ENCODE data around the gene DOCK10.

DOCK10 gene

GRCh38 chr2:224833986-224834385 lies 208.3 kb downstream of the DOCK10 start:
- peak in 1 of 4 experiments; percentile 16 for DNase-seq

GRCh38 chr2:224832207-224832606 lies 210.1 kb downstream of the DOCK10 start:
- no peak for DNase-seq

- DNase-seq: no peak
Observed at GRCh38 chr2:224831530-224831929, 210.7 kb downstream of the DOCK10 start.

GRCh38 chr2:224820283-224820991 lies 221.8 kb downstream of the DOCK10 start:
- DNase-seq: no peak

- no peak for DNase-seq
Observed at GRCh38 chr2:224819075-224819474, 223.2 kb downstream of the DOCK10 start.

- no peak for DNase-seq
Observed at GRCh38 chr2:224817676-224818075, 224.6 kb downstream of the DOCK10 start.

- DNase-seq: no peak
Observed at GRCh38 chr2:224816816-224817215, 225.5 kb downstream of the DOCK10 start.

- no peak for DNase-seq
Observed at GRCh38 chr2:224813578-224813977, 228.7 kb downstream of the DOCK10 start.

- DNase-seq: no peak
Observed at GRCh38 chr2:224807153-224807964, 234.9 kb downstream of the DOCK10 start.

- DNase-seq: no peak
Observed at GRCh38 chr2:224803930-224804329, 238.3 kb downstream of the DOCK10 start.

GRCh38 chr2:224802407-224802806 lies 239.9 kb downstream of the DOCK10 start:
- peak in 3 of 4 experiments; percentile 30 to 36 (median 32) for DNase-seq

GRCh38 chr2:224801360-224801759 lies 240.9 kb downstream of the DOCK10 start:
- DNase-seq: no peak

GRCh38 chr2:224799691-224800090 lies 242.6 kb downstream of the DOCK10 start:
- DNase-seq: peak in 3 of 4 experiments; percentile 19 to 50 (median 39)

GRCh38 chr2:224798180-224798579 lies 244.1 kb downstream of the DOCK10 start:
- DNase-seq: peak in 3 of 4 experiments; percentile 15 to 19 (median 18)

GRCh38 chr2:224796695-224797305 lies 245.5 kb downstream of the DOCK10 start:
- DNase-seq: no peak

- DNase-seq: no peak
Observed at GRCh38 chr2:224793946-224794345, 248.3 kb downstream of the DOCK10 start.

GRCh38 chr2:224786848-224787247 lies 255.4 kb downstream of the DOCK10 start:
- no peak for DNase-seq

- DNase-seq: peak in 3 of 4 experiments; percentile 21 to 42 (median 38)
Observed at GRCh38 chr2:224781400-224781799, 260.9 kb downstream of the DOCK10 start.

- no peak for DNase-seq
Observed at GRCh38 chr2:224780823-224781222, 261.4 kb downstream of the DOCK10 start.

GRCh38 chr2:224780106-224780505 lies 262.2 kb downstream of the DOCK10 start:
- DNase-seq: peak; percentile 41 to 81 (median 68)

- DNase-seq: peak; percentile 66 to 75 (median 66)
Observed at GRCh38 chr2:224778474-224778877, 263.8 kb downstream of the DOCK10 start.

- DNase-seq: no peak
Observed at GRCh38 chr2:224777559-224777930, 264.7 kb downstream of the DOCK10 start.

GRCh38 chr2:224776795-224777558 lies 265.3 kb downstream of the DOCK10 start:
- DNase-seq: no peak
